Measurements from ENCODE around the gene SPATA46.

The SPATA46 gene

DNA sequence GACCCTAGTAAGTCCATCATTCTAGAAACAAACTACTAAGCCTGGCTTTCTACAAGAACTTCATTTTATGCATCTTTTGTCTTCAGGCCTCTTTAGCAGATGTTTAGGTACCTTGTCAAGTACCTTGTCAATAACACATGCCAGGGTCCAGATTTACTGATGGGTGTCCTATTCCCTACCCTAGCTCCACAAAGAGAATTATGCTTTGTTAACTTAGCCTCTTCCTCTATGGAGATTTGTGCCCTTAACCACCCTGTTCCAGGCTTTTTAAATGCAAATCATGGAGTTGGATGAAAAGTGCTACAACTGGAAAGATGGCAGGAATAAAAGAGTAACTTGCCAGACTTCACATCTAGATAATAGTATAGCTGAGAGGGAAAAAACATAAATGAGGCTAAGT lies 42.7 kb downstream of the SPATA46 start:
- Histone ChIP-seq H3K9me3 (ENCODE audit: control insufficient read depth, insufficient read depth, low read depth, low read length) (no peaks in the 10 kb centered on the region), H3K4me1 (ENCODE audit: control insufficient read depth, insufficient read depth, low read length) (no peaks in the 10 kb centered on the region), H3K36me3 (ENCODE audit: control insufficient read depth in 2 of 2, insufficient read depth in 1 of 2, low read length in 2 of 2) (no peaks in the 10 kb centered on the region), H3K27ac (ENCODE audit: extremely low read depth, low read depth, low read length) (no peak overlapping the region), H3K4me3 (ENCODE audit: low read depth, low read length) (no peak overlapping the region)
- POLR2A ChIA-PET, result no interaction called here
- CTCF ChIA-PET, result no interaction called here
- TF ChIP-seq ZNF112 (tag by site-specific recombination; IDR thresholded peaks at IDR 0.05) (no peak), ZNF362 (tag by site-specific recombination; IDR thresholded peaks at IDR 0.05) (no peak), ZNF624 (tag by site-specific recombination; IDR thresholded peaks at IDR 0.05) (no peak), MYNN (tag by site-specific recombination; IDR thresholded peaks at IDR 0.05; ENCODE audit: borderline replicate concordance) (no peak), ZNF549 (tag by site-specific recombination; IDR thresholded peaks at IDR 0.05) (no peak), ZBTB20 (tag by site-specific recombination; IDR thresholded peaks at IDR 0.05) (no peak), TCF7L2 (IDR thresholded peaks at IDR 0.05; ENCODE audit: borderline replicate concordance, low read depth, low read length) (no peak), ZNF645 (tag by site-specific recombination; IDR thresholded peaks at IDR 0.05) (no peak), MEIS1 (CRISPR knock-in tag; IDR thresholded peaks at IDR 0.05; ENCODE audit: borderline replicate concordance) (no peak), ZNF335 (tag by site-specific recombination; conservative IDR thresholded peaks at IDR 0.05) (no peak)
- TF ChIP-seq, protein P1, sequence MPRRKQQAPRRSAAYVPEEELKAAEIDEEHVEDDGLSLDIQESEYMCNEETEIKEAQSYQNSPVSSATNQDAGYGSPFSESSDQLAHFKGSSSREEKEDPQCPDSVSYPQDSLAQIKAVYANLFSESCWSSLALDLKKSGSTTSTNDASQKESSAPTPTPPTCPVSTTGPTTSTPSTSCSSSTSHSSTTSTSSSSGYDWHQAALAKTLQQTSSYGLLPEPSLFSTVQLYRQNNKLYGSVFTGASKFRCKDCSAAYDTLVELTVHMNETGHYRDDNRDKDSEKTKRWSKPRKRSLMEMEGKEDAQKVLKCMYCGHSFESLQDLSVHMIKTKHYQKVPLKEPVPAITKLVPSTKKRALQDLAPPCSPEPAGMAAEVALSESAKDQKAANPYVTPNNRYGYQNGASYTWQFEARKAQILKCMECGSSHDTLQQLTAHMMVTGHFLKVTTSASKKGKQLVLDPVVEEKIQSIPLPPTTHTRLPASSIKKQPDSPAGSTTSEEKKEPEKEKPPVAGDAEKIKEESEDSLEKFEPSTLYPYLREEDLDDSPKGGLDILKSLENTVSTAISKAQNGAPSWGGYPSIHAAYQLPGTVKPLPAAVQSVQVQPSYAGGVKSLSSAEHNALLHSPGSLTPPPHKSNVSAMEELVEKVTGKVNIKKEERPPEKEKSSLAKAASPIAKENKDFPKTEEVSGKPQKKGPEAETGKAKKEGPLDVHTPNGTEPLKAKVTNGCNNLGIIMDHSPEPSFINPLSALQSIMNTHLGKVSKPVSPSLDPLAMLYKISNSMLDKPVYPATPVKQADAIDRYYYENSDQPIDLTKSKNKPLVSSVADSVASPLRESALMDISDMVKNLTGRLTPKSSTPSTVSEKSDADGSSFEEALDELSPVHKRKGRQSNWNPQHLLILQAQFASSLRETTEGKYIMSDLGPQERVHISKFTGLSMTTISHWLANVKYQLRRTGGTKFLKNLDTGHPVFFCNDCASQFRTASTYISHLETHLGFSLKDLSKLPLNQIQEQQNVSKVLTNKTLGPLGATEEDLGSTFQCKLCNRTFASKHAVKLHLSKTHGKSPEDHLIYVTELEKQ (tag by site-specific recombination; IDR thresholded peaks at IDR 0.05; ENCODE audit: borderline replicate concordance), result no peak

DNA sequence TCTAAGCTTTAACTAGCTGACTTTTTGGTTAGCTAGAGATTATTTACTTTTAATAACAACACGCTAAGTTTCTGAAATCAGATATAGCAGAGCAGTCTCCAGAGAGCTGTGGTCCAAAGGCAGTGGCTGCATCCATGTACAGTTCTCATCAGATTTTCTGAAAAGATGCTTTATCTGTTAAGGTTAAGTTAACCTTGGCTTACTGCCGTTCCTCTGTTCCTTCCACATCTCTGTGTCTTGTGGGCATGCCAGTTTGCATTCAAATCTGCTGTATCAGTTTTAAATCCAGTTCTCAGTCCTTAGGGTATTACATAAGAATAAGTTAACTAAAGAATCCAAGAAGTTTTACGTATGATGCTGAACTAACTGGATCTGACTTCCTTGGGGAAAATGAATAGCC lies 46.8 kb downstream of the SPATA46 start:
- Histone ChIP-seq H3K9me3 (ENCODE audit: control insufficient read depth, insufficient read depth, low read depth, low read length) (no peaks in the 10 kb centered on the region), H3K4me3 (ENCODE audit: low read depth, low read length) (no peak overlapping the region), H3K27ac (ENCODE audit: extremely low read depth, low read depth, low read length) (no peak overlapping the region), H3K4me1 (ENCODE audit: control insufficient read depth, insufficient read depth, low read length) (0 out of 2 replicates have a peak, but pooled peaks cover 2% of the 10 kb centered on the region), H3K36me3 (ENCODE audit: control insufficient read depth in 2 of 2, insufficient read depth in 1 of 2, low read length in 2 of 2) (no peaks in the 10 kb centered on the region)
- ChIA-PET CTCF (no interaction called here), POLR2A (no interaction called here)
- TF ChIP-seq ZNF629 (tag by site-specific recombination; IDR thresholded peaks at IDR 0.05) (no peak), ZNF530 (tag by site-specific recombination; IDR thresholded peaks at IDR 0.05; ENCODE audit: low read depth) (no peak), ZNF366 (tag by site-specific recombination; conservative IDR thresholded peaks at IDR 0.05) (no peak), ZNF561 (tag by site-specific recombination; IDR thresholded peaks at IDR 0.05; ENCODE audit: borderline replicate concordance) (no peak), ZNF175 (tag by site-specific recombination; IDR thresholded peaks at IDR 0.05) (no peak), ZNF132 (tag by site-specific recombination; IDR thresholded peaks at IDR 0.05; ENCODE audit: borderline replicate concordance) (no peak), ZNF626 (tag by site-specific recombination; IDR thresholded peaks at IDR 0.05) (no peak), ZNF146 (tag by site-specific recombination; IDR thresholded peaks at IDR 0.05) (no peak), ZNF223 (tag by site-specific recombination; IDR thresholded peaks at IDR 0.05) (no peak), SP2 (tag by site-specific recombination; IDR thresholded peaks at IDR 0.05) (no peak), ZNF701 (tag by site-specific recombination; IDR thresholded peaks at IDR 0.05) (no peak), MEIS1 (CRISPR knock-in tag; IDR thresholded peaks at IDR 0.05; ENCODE audit: borderline replicate concordance) (no peak), INSM2 (tag by site-specific recombination; IDR thresholded peaks at IDR 0.05) (no peak), ZNF138 (tag by site-specific recombination; IDR thresholded peaks at IDR 0.05; ENCODE audit: borderline replicate concordance) (no peak)
- TF ChIP-seq, protein P2, sequence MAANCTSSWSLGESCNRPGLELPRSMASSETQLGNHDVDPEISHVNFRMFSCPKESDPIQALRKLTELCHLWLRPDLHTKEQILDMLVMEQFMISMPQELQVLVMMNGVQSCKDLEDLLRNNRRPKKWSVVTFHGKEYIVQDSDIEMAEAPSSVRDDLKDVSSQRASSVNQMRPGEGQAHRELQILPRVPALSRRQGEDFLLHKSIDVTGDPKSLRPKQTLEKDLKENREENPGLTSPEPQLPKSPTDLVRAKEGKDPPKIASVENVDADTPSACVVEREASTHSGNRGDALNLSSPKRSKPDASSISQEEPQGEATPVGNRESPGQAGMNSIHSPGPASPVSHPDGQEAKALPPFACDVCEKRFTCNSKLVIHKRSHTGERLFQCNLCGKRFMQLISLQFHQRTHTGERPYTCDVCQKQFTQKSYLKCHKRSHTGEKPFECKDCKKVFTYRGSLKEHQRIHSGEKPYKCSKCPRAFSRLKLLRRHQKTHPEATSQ (tag by site-specific recombination; IDR thresholded peaks at IDR 0.05), result no peak

Data from HEK293 (cell line).